NCI-H748 (cell line): Measurements from ENCODE around the gene VWDE.

Experiments
- DNase-seq: peaks from one replicate; lab custom pipeline; 2025; ENCODE audit not compliant: unreplicated experiment; lab: John Stamatoyannopoulos, UW

Gene VWDE

GRCh38 chr7:12337095-12337494 is 66.6 kb downstream of the VWDE start:
- no peak for DNase-seq

GRCh38 chr7:12328888-12329770 is 74.5 kb downstream of the VWDE start:
- DNase-seq, result no peak

- no peak for DNase-seq
Observed at GRCh38 chr7:12327922-12328321, 75.7 kb downstream of the VWDE start.

- DNase-seq, result no peak
Observed at GRCh38 chr7:12325646-12326045, 78.0 kb downstream of the VWDE start.

GRCh38 chr7:12323415-12323814 is 80.2 kb downstream of the VWDE start:
- no peak for DNase-seq

- peak; percentile 16 for DNase-seq
Observed at GRCh38 chr7:12322903-12323300, 80.8 kb downstream of the VWDE start.

GRCh38 chr7:12322284-12322902 is 81.3 kb downstream of the VWDE start:
- DNase-seq, result no peak

GRCh38 chr7:12320987-12321647 is 82.5 kb downstream of the VWDE start:
- no peak for DNase-seq

GRCh38 chr7:12320241-12320986 is 83.3 kb downstream of the VWDE start:
- no peak for DNase-seq

GRCh38 chr7:12317675-12318074 is 86.0 kb downstream of the VWDE start:
- DNase-seq, result no peak

- DNase-seq, result no peak
Observed at GRCh38 chr7:12316925-12317324, 86.7 kb downstream of the VWDE start.

GRCh38 chr7:12315049-12315448 is 88.6 kb downstream of the VWDE start:
- DNase-seq, result peak; percentile 62

GRCh38 chr7:12314199-12314598 is 89.5 kb downstream of the VWDE start:
- no peak for DNase-seq

GRCh38 chr7:12305502-12305901 is 98.2 kb downstream of the VWDE start:
- no peak for DNase-seq

- DNase-seq, result peak; percentile 29
Observed at GRCh38 chr7:12303495-12303894, 100.2 kb downstream of the VWDE start.

GRCh38 chr7:12303062-12303461 is 100.6 kb downstream of the VWDE start:
- no peak for DNase-seq

- DNase-seq, result no peak
Observed at GRCh38 chr7:12300415-12300814, 103.2 kb downstream of the VWDE start.

- no peak for DNase-seq
Observed at GRCh38 chr7:12299367-12299766, 104.3 kb downstream of the VWDE start.

- DNase-seq, result peak; percentile 5
Observed at GRCh38 chr7:12297283-12298108, 106.2 kb downstream of the VWDE start.

GRCh38 chr7:12296051-12296570 is 107.6 kb downstream of the VWDE start:
- DNase-seq, result no peak
